Sigmoid colon (tissue), 7 donors: ENCODE data around the gene KDM4D. TPM values are rescaled to one million over a fixed set of nuclear protein-coding genes. Genes with fewer than 3 reads are reported as not detected.

Source experiments
- DNase-seq: peaks from one replicate; pipeline ENCODE4 v3.0.0-alpha.2; 2019
- H3K27ac ChIP-seq, 4 donors: fragments of 200-600 bp; sonication (generic); one replicate each; pipeline ENCODE4 v1.5.1; 2016 to 2019; ENCODE audit warnings: mild to moderate bottlenecking in 1 of 4
- H3K27me3 ChIP-seq, 3 donors: fragments of 200-600 bp; sonication (generic); one replicate each; pipeline ENCODE4 v1.5.1; 2019; ENCODE audit warnings: mild to moderate bottlenecking in 1 of 3
- H3K36me3 ChIP-seq, 4 donors: fragments of 200-600 bp; sonication (generic); one replicate each; pipeline ENCODE4 v1.5.1; 2016 to 2019
- H3K4me1 ChIP-seq, 4 donors: fragments of 200-600 bp; sonication (generic); one replicate each; pipeline ENCODE4 v1.5.1; 2017 to 2019
- H3K4me3 ChIP-seq, 4 donors: fragments of 200-600 bp; sonication (generic); one replicate each; pipeline ENCODE4 v1.5.1; 2017 to 2019; ENCODE audit warnings: mild to moderate bottlenecking in 2 of 4, moderate library complexity in 1 of 4
- H3K9me3 ChIP-seq, 4 donors: fragments of 200-600 bp in 3 of 4; sonication (generic) in 3 of 4; one replicate each; pipeline versions ENCODE4 v1.5.1 to v1.6.1; 2013 to 2019
- CTCF ChIP-seq, 4 experiments: fragments of 450-650 bp in 3 of 4; fragments of 200-600 bp in 1 of 4; IDR thresholded peaks; one replicate each; pipeline ENCODE4 v1.5.1; 2016 to 2019; ENCODE audit warnings: antibody characterized with exemption in 4 of 4, mild to moderate bottlenecking in 3 of 4, moderate library complexity in 2 of 4
- EP300 ChIP-seq, 4 donors: sonication (generic); formaldehyde crosslinking; IDR thresholded peaks; one replicate each; pipeline ENCODE4 v1.6.1; 2017; ENCODE audit warnings: antibody characterized with exemption in 4 of 4
- POLR2A ChIP-seq, 2 donors: fragments of 450-650 bp; IDR thresholded peaks; one replicate each; pipeline ENCODE4 v1.6.1; 2016; ENCODE audit warnings: antibody characterized with exemption in 2 of 2, mild to moderate bottlenecking in 2 of 2, moderate library complexity in 2 of 2
- POLR2AphosphoS5 ChIP-seq, 4 donors: sonication (generic); formaldehyde crosslinking; IDR thresholded peaks; one replicate each; pipeline ENCODE4 v1.6.1; 2017; ENCODE audit warnings: antibody characterized with exemption in 4 of 4
- WGBS, 2 donors: extraction: QIAGEN DNeasy Blood & Tissue Kit; methylation state at CpG; one replicate each; pipeline ENCODE4 v1.1.7; 2013; 5-methylcytosine and 5-hydroxymethylcytosine counted together
- intact Hi-C: fragments of 100-400 bp; cut with DNase I; formaldehyde crosslinking; loops from one replicate; pipeline ENCODE4 v1.15.1; 2023
- polyA plus RNA-seq, 3 donors: library from polyadenylated mRNA; stranded (reverse); fragments of 200-250 nt; gene quantifications; one replicate each; pipeline ENCODE4 v1.2.3, GENCODE V29; 2013
- total RNA-seq, 4 donors: library from RNA; depleted of rRNA; stranded (reverse); fragments of >200 nt; gene quantifications; one replicate each; pipeline ENCODE4 v1.1.0, GENCODE V29; 2016
- donor health status: healthy with polysubstance abuse.
- donor health status: Bipolar disorder and iron deficiency.
- donor health status: healthy.

KDM4D gene
- total and polyA plus RNA-seq, 7 donors, result 0.33 to 0.60 (median 0.55) TPM; not detected in 2

GRCh38 chr11:94956963-94957362 is 16.5 kb upstream of the KDM4D start:
- Histone ChIP-seq H3K27me3 (no peaks in the 10 kb centered on the region), H3K4me1 (no peaks in the 10 kb centered on the region), H3K4me3 (no peak overlapping the region), H3K9me3 (no peaks in the 10 kb centered on the region), H3K27ac (no peak overlapping the region), H3K36me3 (peaks cover 4 to 28% (median 11%) of the 10 kb centered on the region in 4 donors)
- WGBS, 2 donors, result 56 to 61% methylated on average over 4 of the region's 4 CpGs
- TF ChIP-seq POLR2AphosphoS5 (IDR thresholded peaks at IDR 0.05) (no peak), POLR2A (IDR thresholded peaks at IDR 0.05) (no peak), EP300 (IDR thresholded peaks at IDR 0.05) (no peak), CTCF (IDR thresholded peaks at IDR 0.05) (no peak)
- intact Hi-C loops, result no loop called here
- DNase-seq, result no peak

GRCh38 chr11:94958121-94958696 is 15.3 kb upstream of the KDM4D start:
- no peaks in the 10 kb centered on the region for H3K9me3 ChIP-seq
- peaks cover 15 to 40% (median 21%) of the 10 kb centered on the region in 4 donors for H3K36me3 ChIP-seq
- TF ChIP-seq EP300 (IDR thresholded peaks at IDR 0.05) (no peak), CTCF (IDR thresholded peaks at IDR 0.05) (no peak), POLR2AphosphoS5 (IDR thresholded peaks at IDR 0.05) (no peak), POLR2A (IDR thresholded peaks at IDR 0.05) (no peak)
- WGBS, 2 donors, result 53 to 69% methylated on average over 2 of the region's 2 CpGs
- peak overlapping the region in 2 of 4 donors; percentile 18 to 55 for H3K27ac ChIP-seq
- no peaks in the 10 kb centered on the region for H3K27me3 ChIP-seq
- H3K4me3 ChIP-seq, result no peak overlapping the region
- H3K4me1 ChIP-seq, result no peaks in the 10 kb centered on the region
- DNase-seq, result no peak
- intact Hi-C loops, result no loop called here

GRCh38 chr11:94959179-94959578 is 14.3 kb upstream of the KDM4D start:
- 88 to 92% methylated on average over 2 of the region's 2 CpGs for WGBS, 2 donors
- Histone ChIP-seq H3K4me3 (no peak overlapping the region), H3K27ac (no peak overlapping the region), H3K4me1 (no peaks in the 10 kb centered on the region), H3K27me3 (no peaks in the 10 kb centered on the region), H3K9me3 (no peaks in the 10 kb centered on the region), H3K36me3 (peaks cover 15 to 50% (median 24%) of the 10 kb centered on the region in 4 donors)
- no peak for TF ChIP-seq POLR2A (IDR thresholded peaks at IDR 0.05)
- no peak for TF ChIP-seq POLR2AphosphoS5 (IDR thresholded peaks at IDR 0.05)
- TF ChIP-seq EP300 (IDR thresholded peaks at IDR 0.05), result no peak
- TF ChIP-seq CTCF (IDR thresholded peaks at IDR 0.05), result no peak
- intact Hi-C loops, result no loop called here
- no peak for DNase-seq

GRCh38 chr11:94960488-94960887 is 13.0 kb upstream of the KDM4D start:
- Histone ChIP-seq H3K4me1 (no peaks in the 10 kb centered on the region), H3K9me3 (no peaks in the 10 kb centered on the region), H3K27ac (no peak overlapping the region), H3K4me3 (no peak overlapping the region), H3K36me3 (peaks cover 26 to 63% (median 37%) of the 10 kb centered on the region in 4 donors), H3K27me3 (no peaks in the 10 kb centered on the region)
- DNase-seq, result no peak
- intact Hi-C loops, result no loop called here
- 93 to 95% methylated on average over 2 of the region's 2 CpGs for WGBS, 2 donors
- TF ChIP-seq POLR2AphosphoS5 (IDR thresholded peaks at IDR 0.05) (no peak), CTCF (IDR thresholded peaks at IDR 0.05) (no peak), POLR2A (IDR thresholded peaks at IDR 0.05) (no peak), EP300 (IDR thresholded peaks at IDR 0.05) (no peak)

GRCh38 chr11:94961255-94961654 is 12.3 kb upstream of the KDM4D start:
- no peaks in the 10 kb centered on the region for H3K4me1 ChIP-seq
- no peak overlapping the region for H3K27ac ChIP-seq
- peaks cover 30 to 71% (median 44%) of the 10 kb centered on the region in 4 donors for H3K36me3 ChIP-seq
- intact Hi-C loops, result no loop called here
- 100% methylated on average over 1 of the region's 1 CpG for WGBS, 2 donors
- H3K4me3 ChIP-seq, result no peak overlapping the region
- no peaks in the 10 kb centered on the region for H3K9me3 ChIP-seq
- no peak for TF ChIP-seq CTCF (IDR thresholded peaks at IDR 0.05)
- no peak for TF ChIP-seq EP300 (IDR thresholded peaks at IDR 0.05)
- TF ChIP-seq POLR2A (IDR thresholded peaks at IDR 0.05), result no peak
- no peak for TF ChIP-seq POLR2AphosphoS5 (IDR thresholded peaks at IDR 0.05)
- no peaks in the 10 kb centered on the region for H3K27me3 ChIP-seq
- no peak for DNase-seq
